HG03135 (cell line): ENCODE measurements around the gene PPM1D.
"Not testable (repeated sequence)": the region's sequence is repeated elsewhere in the genome, so short reads cannot be mapped to it uniquely, and the experiment has no call there.

Experiments used
- ATAC-seq: cut with Tn5 transposase; IDR thresholded peaks from one replicate; pipeline ENCODE4 v1.9.1; 2021; ENCODE audit warnings: mild to moderate bottlenecking, moderate library complexity; ENCODE audit not compliant: unreplicated experiment

PPM1D gene

GRCh38 chr17:60599620-60600489 lies at the start of gene PPM1D:
Gene PPM1D, plus strand, starts transcription at chr17:60600193. Its CDS starts 222 bp downstream, at chr17:60600415.
- peak; percentile 87 for ATAC-seq

GRCh38 chr17:60552255-60552654 lies 47.7 kb upstream of the PPM1D start:
- not testable (repeated sequence) for ATAC-seq

DNA sequence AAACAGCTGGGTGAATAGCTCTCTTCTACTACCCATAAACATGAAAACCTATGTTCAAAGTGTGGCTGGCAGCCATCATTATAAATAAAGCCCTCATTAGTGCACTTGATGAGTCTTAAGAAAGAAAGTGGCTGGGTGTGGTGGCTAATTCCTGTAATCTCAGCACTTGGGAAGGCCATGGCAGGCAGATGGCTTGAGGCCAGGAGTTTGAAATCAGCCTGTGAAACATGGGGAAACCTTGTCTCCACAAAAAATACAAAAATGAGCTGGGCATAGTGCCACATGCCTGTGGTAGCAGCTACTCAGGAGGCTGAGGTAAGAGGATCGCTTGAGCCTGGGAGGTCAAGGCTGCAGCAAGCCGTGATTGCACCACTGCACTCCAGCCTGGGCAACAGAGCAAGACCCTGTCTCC lies 45.6 kb upstream of the PPM1D start:
- no peak for ATAC-seq

DNA sequence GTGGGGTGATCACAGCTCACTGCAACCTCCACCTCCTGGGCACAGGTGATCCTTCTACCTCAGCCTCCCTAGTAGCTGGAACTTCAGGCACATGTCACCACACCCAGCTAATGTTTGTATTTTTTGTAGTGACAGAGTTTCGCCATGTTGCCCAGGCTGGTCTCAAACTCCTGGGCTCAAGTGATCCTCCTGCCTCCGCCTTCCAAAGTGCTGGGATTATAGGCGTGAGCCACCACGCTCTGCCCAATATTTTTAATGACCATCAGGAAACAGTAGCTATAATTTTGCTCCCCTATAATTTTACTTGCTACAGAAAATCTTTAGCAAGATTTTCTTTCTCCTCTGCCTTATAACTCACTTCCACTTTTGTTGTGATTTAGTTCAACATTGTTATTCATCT lies 44.2 kb upstream of the PPM1D start:
- no peak for ATAC-seq

GRCh38 chr17:60557805-60558204 lies 42.2 kb upstream of the PPM1D start:
- ATAC-seq = no peak

GRCh38 chr17:60559659-60559994 lies 40.4 kb upstream of the PPM1D start:
- ATAC-seq = no peak

- no peak for ATAC-seq
Observed at GRCh38 chr17:60559995-60560859, 39.8 kb upstream of the PPM1D start.

GRCh38 chr17:60560860-60561257 lies 39.1 kb upstream of the PPM1D start:
- ATAC-seq = no peak

- ATAC-seq = no peak
Observed at GRCh38 chr17:60562421-60562820, 37.6 kb upstream of the PPM1D start.

- ATAC-seq = no peak
Observed at GRCh38 chr17:60563743-60564142, 36.2 kb upstream of the PPM1D start.

- ATAC-seq = no peak
Observed at GRCh38 chr17:60565233-60565632, 34.8 kb upstream of the PPM1D start.

DNA sequence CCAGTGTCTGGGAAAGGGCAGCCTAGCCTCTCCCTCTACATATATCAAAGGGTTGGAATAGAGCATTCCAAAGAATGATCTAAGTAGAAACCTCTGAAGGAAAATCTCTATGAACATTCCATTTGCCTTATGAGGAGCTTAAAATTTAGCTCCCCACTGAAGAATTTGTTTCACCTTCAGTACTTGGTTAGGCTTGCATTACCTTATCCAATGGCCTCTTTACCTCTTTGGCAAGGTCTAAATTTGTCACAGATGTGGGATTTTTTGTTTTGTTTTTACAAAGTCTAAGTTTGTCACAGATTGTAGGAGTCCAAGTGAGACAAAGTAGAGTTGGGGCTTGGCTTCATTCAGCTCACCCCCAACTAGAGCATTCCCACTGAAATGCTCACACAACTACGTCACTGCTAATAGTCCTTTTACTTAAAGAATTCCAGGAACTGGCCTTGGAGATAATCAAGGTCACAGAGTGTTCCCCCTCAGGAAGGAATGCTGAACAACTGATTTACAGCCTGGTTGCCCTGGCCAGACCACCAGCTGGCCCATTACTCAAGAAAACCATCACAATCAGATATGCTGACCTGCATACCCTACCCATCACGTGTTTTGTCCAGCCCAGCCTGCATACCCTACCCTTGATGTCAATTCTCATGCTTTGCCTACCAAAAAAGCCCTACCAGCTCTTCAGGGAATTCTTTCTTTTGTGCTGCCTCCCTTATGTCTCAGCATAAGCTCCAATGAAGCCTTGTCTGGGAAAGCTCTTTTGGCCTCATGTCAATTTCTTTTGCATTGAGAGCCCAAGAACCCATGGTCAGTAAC lies 26.5 kb upstream of the PPM1D start:
- ATAC-seq = no peak

GRCh38 chr17:60577147-60577915 lies 22.7 kb upstream of the PPM1D start:
- no peak for ATAC-seq

DNA sequence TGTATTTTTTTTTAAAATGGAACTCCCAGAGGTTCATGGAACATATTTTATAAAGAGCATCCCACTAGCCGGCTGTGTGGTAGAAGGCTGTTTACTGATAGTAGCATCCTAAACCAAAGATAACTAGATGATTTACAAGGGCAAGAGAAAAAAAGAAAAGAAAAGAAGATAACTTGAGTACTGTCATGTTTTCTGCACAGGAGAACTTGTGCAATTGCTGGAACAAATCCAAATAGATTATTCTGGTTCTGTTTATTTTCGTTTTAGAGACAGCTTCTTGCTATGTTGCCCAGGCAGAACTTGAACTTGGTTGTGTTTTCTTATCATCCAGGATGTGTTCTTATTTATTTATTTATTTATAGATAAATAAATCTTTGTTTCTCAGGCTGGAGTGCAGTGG lies 20.9 kb upstream of the PPM1D start:
- ATAC-seq = no peak

- ATAC-seq = no peak
Observed at GRCh38 chr17:60579551-60579950, 20.4 kb upstream of the PPM1D start.

- ATAC-seq = no peak
Observed at GRCh38 chr17:60583008-60583407, 17.0 kb upstream of the PPM1D start.

DNA sequence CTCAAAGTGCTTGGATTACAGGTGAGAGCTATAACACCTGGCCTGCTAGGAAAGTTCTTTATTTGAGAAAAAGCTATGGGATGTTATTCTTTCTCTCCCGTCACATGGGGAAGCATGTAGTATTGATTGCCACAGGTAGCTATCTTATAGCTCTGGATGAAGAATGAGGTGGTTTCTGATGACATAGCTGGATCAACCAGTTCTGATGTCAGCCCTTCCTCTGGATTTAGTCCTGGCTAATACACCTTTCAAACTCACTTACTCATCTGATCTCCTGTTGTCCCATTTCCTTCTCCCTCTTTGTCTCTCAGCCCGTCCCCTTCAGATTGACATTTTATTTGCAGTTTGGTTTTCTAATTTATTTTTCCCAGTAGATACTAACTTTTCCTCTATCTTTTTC lies 14.1 kb upstream of the PPM1D start:
- ATAC-seq = no peak

- no peak for ATAC-seq
Observed at GRCh38 chr17:60586288-60586974, 13.6 kb upstream of the PPM1D start.

GRCh38 chr17:60590070-60590469 lies 9.9 kb upstream of the PPM1D start:
- ATAC-seq = no peak

GRCh38 chr17:60592750-60593149 lies 7.2 kb upstream of the PPM1D start:
- ATAC-seq = no peak
